ENCODE measurements around the gene MAGEC2. TPM values are rescaled to one million over a fixed set of nuclear protein-coding genes. Genes with fewer than 3 reads are reported as not detected.

Gene MAGEC2, protein sequence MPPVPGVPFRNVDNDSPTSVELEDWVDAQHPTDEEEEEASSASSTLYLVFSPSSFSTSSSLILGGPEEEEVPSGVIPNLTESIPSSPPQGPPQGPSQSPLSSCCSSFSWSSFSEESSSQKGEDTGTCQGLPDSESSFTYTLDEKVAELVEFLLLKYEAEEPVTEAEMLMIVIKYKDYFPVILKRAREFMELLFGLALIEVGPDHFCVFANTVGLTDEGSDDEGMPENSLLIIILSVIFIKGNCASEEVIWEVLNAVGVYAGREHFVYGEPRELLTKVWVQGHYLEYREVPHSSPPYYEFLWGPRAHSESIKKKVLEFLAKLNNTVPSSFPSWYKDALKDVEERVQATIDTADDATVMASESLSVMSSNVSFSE
- total RNA-seq (ENCODE audit: insufficient read depth, low replicate concordance) = 0.48 TPM

GRCh38 chrX:142204522-142205433, at the start of gene MAGEC2:
MAGEC2 (minus strand) TSS chrX:142205290; CDS start chrX:142203987, 1,303 bp downstream.
- DNase-seq (ENCODE audit: low spot score) = no peak

DNA sequence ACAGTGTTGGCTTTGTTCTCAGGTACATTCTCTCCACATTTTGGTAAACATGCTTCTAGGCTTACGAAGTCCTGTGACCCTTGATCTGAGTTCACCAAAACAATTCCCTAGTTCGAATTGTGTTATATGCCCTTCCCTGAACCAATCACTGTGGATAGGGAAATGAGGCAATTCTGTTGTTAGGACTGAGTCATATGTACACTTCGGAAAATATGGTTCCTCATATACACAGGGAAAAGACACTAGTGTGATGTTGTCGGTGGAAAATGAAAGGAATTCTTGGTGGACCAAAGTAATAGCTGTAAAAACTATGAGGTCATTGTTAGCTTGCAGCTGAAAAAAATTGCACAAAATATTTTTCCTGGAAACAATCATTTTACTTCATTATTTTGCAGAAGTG, 46.6 kb upstream of the MAGEC2 start:
- DNase-seq (ENCODE audit: low spot score) = no peak

DNA sequence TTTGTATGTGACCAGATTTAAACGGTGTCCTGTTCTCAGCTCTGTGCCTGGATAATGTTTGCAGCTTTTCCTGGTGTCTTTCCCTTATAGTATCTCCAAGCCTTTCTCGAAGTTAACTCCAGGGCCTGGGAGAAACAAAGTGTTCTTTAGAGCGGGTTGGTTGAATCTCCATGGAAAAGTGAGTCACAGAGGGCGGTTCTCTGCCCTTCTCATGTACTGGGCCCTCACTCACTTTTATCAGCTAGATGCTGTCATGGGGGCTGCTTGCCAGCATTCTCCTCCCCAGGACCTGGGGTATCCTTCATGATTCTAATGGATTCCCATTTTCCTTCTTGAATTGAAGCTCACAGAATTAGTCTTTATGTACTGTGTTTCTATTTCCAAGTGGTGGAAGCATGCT, 46.1 kb upstream of the MAGEC2 start:
- no peak for DNase-seq (ENCODE audit: low spot score)

DNA sequence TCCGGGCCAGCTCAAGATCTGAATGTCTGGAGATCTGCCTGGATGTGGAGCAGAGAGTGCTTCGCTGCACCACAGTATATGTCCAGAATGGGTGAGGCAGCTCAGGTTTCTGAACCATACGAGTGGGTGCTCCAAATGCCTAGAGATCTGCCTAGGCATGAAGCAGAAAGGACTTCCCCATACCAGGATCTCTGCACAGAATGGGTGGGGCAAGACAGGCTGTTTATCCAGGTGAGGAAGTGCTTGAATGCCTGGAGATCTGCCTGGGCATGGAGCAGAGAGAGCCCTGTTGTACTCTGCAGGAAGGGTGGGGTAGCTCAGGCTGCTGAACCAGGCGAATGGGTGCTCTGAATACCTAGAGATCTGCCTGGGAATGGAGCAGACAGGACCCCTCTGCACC, 45.4 kb upstream of the MAGEC2 start:
- DNase-seq (ENCODE audit: low spot score) = no peak

DNA sequence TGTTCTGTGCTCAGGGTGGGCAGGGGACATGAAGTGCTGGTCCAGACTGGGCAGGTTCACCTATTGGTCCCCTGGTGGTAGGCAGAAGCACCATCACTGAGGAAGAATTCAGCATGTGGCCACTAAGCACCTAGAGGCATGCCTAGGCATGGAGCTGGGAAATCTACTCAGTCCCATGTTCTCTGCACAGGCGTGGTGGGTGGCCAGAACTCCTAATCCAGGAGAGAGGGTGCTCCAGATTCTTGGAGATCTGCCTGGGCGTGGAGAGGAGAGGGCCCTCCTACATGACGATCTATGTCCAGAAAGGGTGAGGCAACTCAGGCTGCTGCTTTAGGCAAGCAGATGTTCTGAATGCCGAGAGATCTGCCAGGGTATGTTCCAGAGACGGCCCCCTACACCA, 44.6 kb upstream of the MAGEC2 start:
- no peak for DNase-seq (ENCODE audit: low spot score)

DNA sequence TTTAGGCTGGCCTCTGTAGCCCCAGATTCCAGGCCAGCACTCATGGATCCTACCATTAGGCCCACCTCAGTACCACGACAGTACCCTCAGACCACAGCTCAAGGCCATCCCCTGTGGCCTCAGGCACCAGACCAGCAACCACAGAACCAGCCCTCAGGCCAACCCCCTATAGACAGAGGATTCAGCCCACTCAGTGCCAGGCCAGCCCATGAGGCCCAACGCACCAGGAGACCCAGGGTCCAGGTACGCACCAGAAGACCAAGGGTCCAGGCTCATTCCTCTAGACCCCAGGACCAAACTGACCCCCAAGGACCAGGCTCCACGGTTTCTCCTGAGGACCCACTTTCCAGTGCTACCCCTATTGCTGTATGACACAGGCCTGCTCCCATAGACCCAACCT, 39.5 kb upstream of the MAGEC2 start:
- DNase-seq (ENCODE audit: low spot score) = no peak

DNA sequence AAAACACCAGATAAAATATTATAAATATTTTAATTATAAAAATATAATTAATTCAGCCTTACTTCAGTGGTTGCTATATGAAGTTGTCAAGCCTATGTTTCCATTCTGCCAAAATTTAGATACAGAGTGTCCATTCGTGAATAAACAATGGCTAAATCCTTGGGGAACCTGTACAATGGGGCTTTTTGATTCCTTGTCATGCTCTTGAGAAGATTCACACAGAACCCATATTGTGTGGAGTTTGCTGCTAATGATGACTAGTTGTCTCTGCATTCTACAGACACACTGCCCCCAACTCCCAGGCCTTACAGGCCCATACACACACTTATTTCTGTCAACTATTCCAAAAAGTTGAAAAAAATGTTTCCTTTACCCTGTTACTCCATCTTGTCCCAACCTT, 33.4 kb upstream of the MAGEC2 start:
- DNase-seq (ENCODE audit: low spot score) = no peak

- DNase-seq (ENCODE audit: low spot score) = no peak
Observed at GRCh38 chrX:142233400-142233799, 28.3 kb upstream of the MAGEC2 start.

- no peak for DNase-seq (ENCODE audit: low spot score)
Observed at GRCh38 chrX:142214081-142214480, 9.0 kb upstream of the MAGEC2 start.

DNA sequence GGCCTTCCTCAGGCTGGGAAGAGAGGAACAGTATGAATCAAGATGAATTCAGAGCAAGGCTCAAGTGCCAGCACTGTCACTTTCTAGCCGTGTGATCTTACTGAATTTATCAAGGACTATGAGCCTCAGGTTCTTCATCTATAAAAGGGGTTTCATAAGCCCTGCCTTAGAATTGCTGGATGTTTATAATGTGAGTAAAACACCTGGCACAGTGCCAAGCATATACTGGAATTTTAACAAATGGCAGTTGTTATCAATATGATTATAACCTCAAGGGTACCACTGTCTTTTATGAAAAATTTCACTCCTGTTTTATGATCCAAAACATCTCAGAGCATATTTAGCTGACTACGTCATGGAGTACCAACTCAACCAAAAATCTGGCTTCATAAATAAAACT, 4.0 kb downstream of the MAGEC2 start:
- no peak for DNase-seq (ENCODE audit: low spot score)

DNA sequence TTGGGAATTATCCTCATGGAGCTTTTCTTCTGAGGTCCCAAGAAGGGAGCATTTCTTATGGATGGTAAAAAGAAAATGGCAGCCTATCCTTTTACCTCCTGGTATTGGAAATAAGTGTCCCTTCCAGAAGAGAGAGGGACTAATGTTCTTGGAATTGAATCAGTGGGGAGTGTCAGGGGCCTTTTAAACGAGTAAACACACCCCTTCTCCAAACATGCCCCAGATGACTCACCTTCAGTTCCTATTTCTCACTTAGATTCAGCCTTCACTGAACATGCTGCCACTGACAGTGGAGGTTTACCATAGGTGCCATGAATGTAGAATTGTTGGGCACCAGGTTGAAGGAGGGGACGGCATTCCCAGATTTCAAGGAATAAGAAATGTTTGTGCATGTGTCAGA, 19.0 kb downstream of the MAGEC2 start:
- DNase-seq (ENCODE audit: low spot score) = no peak

GRCh38 chrX:142184756-142185602, 20.1 kb downstream of the MAGEC2 start:
- DNase-seq (ENCODE audit: low spot score) = no peak

- DNase-seq (ENCODE audit: low spot score) = no peak
Observed at GRCh38 chrX:142156567-142156966, 48.5 kb downstream of the MAGEC2 start.

Data from umbilical cord (tissue), 2 donors.